ENCODE results near the gene BORCS8.

DNA sequence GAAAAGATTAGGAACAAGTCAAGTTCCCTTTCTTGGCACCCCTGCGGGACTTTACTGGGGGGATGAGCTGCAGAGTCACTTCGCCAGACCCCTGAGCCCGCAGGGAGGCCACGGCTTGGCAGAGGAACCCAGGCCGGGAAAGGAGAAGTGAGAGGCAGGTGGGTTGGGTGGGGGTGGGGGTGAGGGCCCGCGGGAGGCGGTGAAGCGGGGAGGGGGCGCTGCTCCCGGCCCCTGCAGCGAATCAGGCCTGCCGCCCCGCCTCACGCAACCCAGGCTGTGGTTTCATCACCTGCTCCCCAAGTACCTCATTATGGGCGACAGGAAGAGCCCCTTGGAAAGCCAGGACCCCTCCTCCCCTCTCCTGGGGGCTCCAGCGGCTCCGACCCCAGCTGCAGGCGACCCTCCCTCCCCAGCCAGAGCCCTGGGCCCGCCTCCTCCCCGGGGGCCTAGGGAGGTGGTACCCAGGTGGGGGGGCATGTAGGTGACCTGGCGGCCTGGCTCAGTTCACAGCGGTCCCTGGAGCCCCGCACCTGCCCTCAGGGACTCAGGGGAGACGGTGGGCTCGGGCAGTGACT lies 31.4 kb downstream of the BORCS8 start:
- TF ChIP-seq, protein P1, sequence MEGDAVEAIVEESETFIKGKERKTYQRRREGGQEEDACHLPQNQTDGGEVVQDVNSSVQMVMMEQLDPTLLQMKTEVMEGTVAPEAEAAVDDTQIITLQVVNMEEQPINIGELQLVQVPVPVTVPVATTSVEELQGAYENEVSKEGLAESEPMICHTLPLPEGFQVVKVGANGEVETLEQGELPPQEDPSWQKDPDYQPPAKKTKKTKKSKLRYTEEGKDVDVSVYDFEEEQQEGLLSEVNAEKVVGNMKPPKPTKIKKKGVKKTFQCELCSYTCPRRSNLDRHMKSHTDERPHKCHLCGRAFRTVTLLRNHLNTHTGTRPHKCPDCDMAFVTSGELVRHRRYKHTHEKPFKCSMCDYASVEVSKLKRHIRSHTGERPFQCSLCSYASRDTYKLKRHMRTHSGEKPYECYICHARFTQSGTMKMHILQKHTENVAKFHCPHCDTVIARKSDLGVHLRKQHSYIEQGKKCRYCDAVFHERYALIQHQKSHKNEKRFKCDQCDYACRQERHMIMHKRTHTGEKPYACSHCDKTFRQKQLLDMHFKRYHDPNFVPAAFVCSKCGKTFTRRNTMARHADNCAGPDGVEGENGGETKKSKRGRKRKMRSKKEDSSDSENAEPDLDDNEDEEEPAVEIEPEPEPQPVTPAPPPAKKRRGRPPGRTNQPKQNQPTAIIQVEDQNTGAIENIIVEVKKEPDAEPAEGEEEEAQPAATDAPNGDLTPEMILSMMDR (conservative IDR thresholded peaks at IDR 0.05; ENCODE audit: low read depth, low read length), result no peak
- TF ChIP-seq RCOR1 (IDR thresholded peaks at IDR 0.05; ENCODE audit: insufficient replicate concordance, low read length) (no peak), POLR2A (IDR thresholded peaks at IDR 0.05; ENCODE audit: low read depth, low read length) (no peak), SMC3 (IDR thresholded peaks at IDR 0.05; ENCODE audit: low read depth, low read length) (no peak), RFX5 (IDR thresholded peaks at IDR 0.05; ENCODE audit: low read depth, low read length) (no peak)
- TF ChIP-seq, protein P2, sequence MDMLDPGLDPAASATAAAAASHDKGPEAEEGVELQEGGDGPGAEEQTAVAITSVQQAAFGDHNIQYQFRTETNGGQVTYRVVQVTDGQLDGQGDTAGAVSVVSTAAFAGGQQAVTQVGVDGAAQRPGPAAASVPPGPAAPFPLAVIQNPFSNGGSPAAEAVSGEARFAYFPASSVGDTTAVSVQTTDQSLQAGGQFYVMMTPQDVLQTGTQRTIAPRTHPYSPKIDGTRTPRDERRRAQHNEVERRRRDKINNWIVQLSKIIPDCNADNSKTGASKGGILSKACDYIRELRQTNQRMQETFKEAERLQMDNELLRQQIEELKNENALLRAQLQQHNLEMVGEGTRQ (IDR thresholded peaks at IDR 0.05; ENCODE audit: low read depth, low read length), result no peak

Data from IMR-90 (cell line).